GM23338 (cell line): Measurements from ENCODE around the gene SMIM44. TPM values are rescaled to one million over a fixed set of nuclear protein-coding genes. Genes with fewer than 3 reads are reported as not detected.

Experiments
- ATAC-seq: fragments of 200-7000 bp; cut with Tn5 transposase; 3 replicates; pipeline ENCODE4 v1.9.1; 2020
- DNase-seq: peaks from one replicate; pipeline ENCODE4 v3.0.0-alpha.2; 2015; ENCODE audit warnings: low spot score
- H2AFZ ChIP-seq: fragments of 200-600 bp; sonication (generic); 2 replicates; pipeline ENCODE4 v1.8.0; 2016; ENCODE audit warnings: antibody characterized with exemption, mild to moderate bottlenecking, moderate library complexity
- H3F3A ChIP-seq: fragments of 200-600 bp; sonication (generic); replicated peaks from 2 replicates; pipeline ENCODE4 v1.8.0; 2017; ENCODE audit warnings: antibody characterized with exemption, mixed run types, low read depth
- H3K27ac ChIP-seq: fragments of 200-600 bp; sonication (generic); 2 replicates; pipeline ENCODE4 v1.6.1; 2016; ENCODE audit warnings: low read depth
- H3K27me3 ChIP-seq: fragments of 200-600 bp; sonication (generic); 2 replicates; pipeline ENCODE4 v1.8.0; 2016; ENCODE audit warnings: mild to moderate bottlenecking, mixed run types, moderate library complexity; ENCODE audit not compliant: insufficient read depth
- H3K36me3 ChIP-seq: fragments of 200-600 bp; sonication (generic); 2 replicates; pipeline ENCODE4 v1.8.0; 2016; ENCODE audit warnings: mild to moderate bottlenecking; ENCODE audit not compliant: insufficient read depth
- H3K4me1 ChIP-seq: fragments of 200-600 bp; sonication (generic); 2 replicates; pipeline ENCODE4 v1.8.0; 2016; ENCODE audit warnings: mild to moderate bottlenecking, moderate library complexity; ENCODE audit not compliant: insufficient read depth
- H3K4me2 ChIP-seq: fragments of 200-600 bp; sonication (generic); 2 replicates; pipeline ENCODE4 v1.7.1; 2017; ENCODE audit warnings: mixed run types
- H3K4me3 ChIP-seq: fragments of 200-600 bp; sonication (generic); 2 replicates; pipeline ENCODE4 v1.6.1; 2016; ENCODE audit warnings: mixed run types
- H3K79me2 ChIP-seq: fragments of 200-600 bp; sonication (generic); replicated peaks from 2 replicates; pipeline ENCODE4 v1.8.0; 2017; ENCODE audit warnings: mild to moderate bottlenecking; ENCODE audit not compliant: insufficient read depth
- H3K9me2 ChIP-seq: fragments of 200-600 bp; sonication (generic); 2 replicates; pipeline ENCODE4 v1.8.0; 2017; ENCODE audit not compliant: insufficient read depth
- H4K20me1 ChIP-seq: fragments of 200-600 bp; sonication (generic); replicated peaks from 2 replicates; pipeline ENCODE4 v1.8.0; 2017; ENCODE audit warnings: mild to moderate bottlenecking; ENCODE audit not compliant: insufficient read depth
- H3K27ac Mint-ChIP-seq: 2 replicates; pipeline ENCODE4 v1.8.0; 2020; ENCODE audit warnings: inconsistent platforms, mild to moderate bottlenecking, moderate library complexity, mixed read lengths
- H3K27me3 Mint-ChIP-seq: 3 replicates; pipeline ENCODE4 v1.8.0; 2022; ENCODE audit warnings: low read depth, mild to moderate bottlenecking, moderate library complexity, mixed read lengths, inconsistent platforms; ENCODE audit not compliant: insufficient read depth, poor library complexity
- H3K36me3 Mint-ChIP-seq: 3 replicates; pipeline ENCODE4 v1.8.0; 2021; ENCODE audit warnings: low read depth, mild to moderate bottlenecking, inconsistent platforms, moderate library complexity, mixed read lengths
- H3K4me1 Mint-ChIP-seq: 3 replicates; pipeline ENCODE4 v1.8.0; 2020; ENCODE audit warnings: mild to moderate bottlenecking, inconsistent platforms, mixed read lengths
- H3K4me3 Mint-ChIP-seq: 3 replicates; pipeline ENCODE4 v1.8.0; 2021; ENCODE audit warnings: moderate library complexity, mild to moderate bottlenecking, inconsistent platforms, mixed read lengths
- H3K9me3 Mint-ChIP-seq: 3 replicates; pipeline ENCODE4 v1.8.0; 2020; ENCODE audit warnings: moderate library complexity, mild to moderate bottlenecking, inconsistent platforms, mixed read lengths
- EZH2 ChIP-seq: fragments of 200-600 bp; sonication (generic); IDR thresholded peaks from one replicate; pipeline ENCODE4 v1.8.0; 2017; ENCODE audit warnings: antibody characterized with exemption, mild to moderate bottlenecking, low read depth; ENCODE audit not compliant: unreplicated experiment
- EZH2phosphoT487 ChIP-seq: fragments of 200-600 bp; sonication (generic); IDR thresholded peaks from one replicate; pipeline ENCODE4 v1.8.1; 2018; ENCODE audit warnings: antibody characterized with exemption; ENCODE audit not compliant: unreplicated experiment
- JUNB ChIP-seq: IDR thresholded peaks from one replicate; pipeline ENCODE4 v1.6.1; 2016; ENCODE audit warnings: antibody characterized with exemption; ENCODE audit not compliant: unreplicated experiment
- NANOG ChIP-seq: IDR thresholded peaks from 2 replicates; pipeline ENCODE4 v1.6.1; 2016; ENCODE audit warnings: antibody characterized with exemption, borderline replicate concordance
- POLR2AphosphoS5 ChIP-seq: IDR thresholded peaks from 2 replicates; pipeline ENCODE4 v1.6.1; 2016; ENCODE audit warnings: antibody characterized with exemption, low read depth
- STAT1 ChIP-seq: IDR thresholded peaks from one replicate; pipeline ENCODE4 v1.6.1; 2016; ENCODE audit warnings: antibody characterized with exemption; ENCODE audit not compliant: unreplicated experiment
- ZNF114 ChIP-seq: fragments of 250-450 bp; sonication (Bioruptor Pico); IDR thresholded peaks from 2 replicates; pipeline ENCODE4 v1.5.0; 2020; ENCODE audit warnings: mild to moderate bottlenecking, moderate library complexity
- ZNF331 ChIP-seq: fragments of 250-450 bp; sonication (Bioruptor Pico); IDR thresholded peaks from 2 replicates; pipeline ENCODE4 v1.5.0; 2020; ENCODE audit warnings: low read depth, mild to moderate bottlenecking, moderate library complexity
- polyA plus RNA-seq: library from polyadenylated mRNA; unstranded; fragments of >200 nt; fragmentation: Nextera tagmentation; extraction: Ambion mirVana; gene quantifications from 2 replicates; pipeline ENCODE4 v1.2.1, GENCODE V29; 2016
- total RNA-seq: library from RNA; depleted of rRNA; stranded (reverse); fragments of >200 nt; shearing (Covaris generic); gene quantifications from 2 replicates; pipeline ENCODE4 v1.2.3, GENCODE V29; 2014
- TF ChIP-seq, protein P1 (sequence below), 2 experiments: fragments of 200-600 bp in 1 of 2; sonication (generic) in 1 of 2; conservative IDR thresholded peaks; 2 replicates each; pipeline versions ENCODE4 v1.5.1 to v1.6.1; 2016 to 2017; ENCODE audit warnings: antibody characterized with exemption in 2 of 2, low read depth in 2 of 2, mild to moderate bottlenecking in 2 of 2, moderate library complexity in 1 of 2
- TF ChIP-seq, protein P2 (sequence below): IDR thresholded peaks from one replicate; pipeline ENCODE4 v1.6.1; 2018; ENCODE audit warnings: antibody characterized with exemption; ENCODE audit not compliant: unreplicated experiment
- TF ChIP-seq, protein P3 (sequence below): IDR thresholded peaks from 2 replicates; pipeline ENCODE4 v1.6.1; 2016; ENCODE audit warnings: antibody characterized with exemption
- TF ChIP-seq, protein P4 (sequence below): fragments of 250-450 bp; sonication (Bioruptor Pico); IDR thresholded peaks from 2 replicates; pipeline ENCODE4 v1.5.0; 2020; ENCODE audit warnings: mild to moderate bottlenecking, moderate library complexity

The SMIM44 gene
- total and polyA plus RNA-seq, 2 experiments from 2014 or later: not detected

DNA sequence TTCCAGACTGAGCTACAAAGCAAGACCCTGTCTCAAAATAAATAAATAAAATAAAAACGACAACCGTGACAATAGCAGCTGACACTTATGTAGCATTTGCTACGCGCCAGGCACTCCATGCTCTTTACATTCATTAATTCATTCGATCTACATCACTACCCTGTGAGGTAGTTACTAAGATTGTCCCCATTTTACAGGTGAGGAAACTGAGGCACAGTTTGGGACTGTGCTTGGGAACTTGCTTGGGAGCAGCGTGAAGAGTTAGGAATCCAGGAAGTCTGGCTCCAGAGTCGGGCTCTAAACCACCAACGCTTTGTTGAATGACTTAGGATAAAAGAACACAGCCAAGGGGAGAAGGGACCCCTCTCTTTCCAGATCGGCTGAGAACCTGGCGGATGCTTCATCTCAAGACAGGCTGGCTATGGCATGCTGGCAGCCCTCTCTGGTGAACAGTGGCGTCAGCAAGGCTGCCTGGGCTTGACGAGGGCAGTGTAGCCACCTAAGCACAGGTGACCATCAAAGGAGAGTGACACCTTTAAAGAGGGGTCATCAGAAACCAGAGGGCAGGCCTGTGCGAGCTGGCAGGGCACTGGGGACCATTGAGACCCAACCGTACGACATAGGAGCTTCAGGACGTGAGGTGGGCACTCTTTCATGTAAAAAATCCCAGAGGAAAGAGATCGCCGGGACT is 16.6 kb upstream of the SMIM44 start:
- peaks cover 5% of the 10 kb centered on the region; the same call in 1 of the 2 replicates for H4K20me1 ChIP-seq
- H3K79me2 ChIP-seq: peaks cover 27% of the 10 kb centered on the region
- peak overlapping the region; percentile 1; the same call in 1 of the 2 replicates for H2AFZ ChIP-seq
- no peaks in the 10 kb centered on the region for H3K9me2 ChIP-seq
- H3F3A ChIP-seq: 0 out of 2 replicates have a peak, but pooled peaks cover 7% of the 10 kb centered on the region
- H3K4me2 ChIP-seq: peak overlapping the region; percentile 92
- peak overlapping the region; percentile 86 for H3K27ac ChIP-seq
- H3K4me3 ChIP-seq: peak overlapping the region; percentile 99
- Mint-ChIP-seq H3K27me3 (peaks cover 5% of the 10 kb centered on the region), H3K4me3 (peak overlapping the region; percentile 87), H3K4me1 (peaks cover 13% of the 10 kb centered on the region), H3K36me3 (peaks cover 32% of the 10 kb centered on the region), H3K9me3 (peaks cover 4% of the 10 kb centered on the region; the same call in 1 of the 3 replicates), H3K27ac (peak overlapping the region; percentile 100)
- DNase-seq (peak; percentile 42), ATAC-seq (peak; percentile 30)
- no peak for TF ChIP-seq POLR2AphosphoS5
- no peak for TF ChIP-seq NANOG
- no peak for TF ChIP-seq ZNF114 (CRISPR knock-in tag)
- TF ChIP-seq ZNF331 (CRISPR knock-in tag): no peak
- TF ChIP-seq, protein P1, sequence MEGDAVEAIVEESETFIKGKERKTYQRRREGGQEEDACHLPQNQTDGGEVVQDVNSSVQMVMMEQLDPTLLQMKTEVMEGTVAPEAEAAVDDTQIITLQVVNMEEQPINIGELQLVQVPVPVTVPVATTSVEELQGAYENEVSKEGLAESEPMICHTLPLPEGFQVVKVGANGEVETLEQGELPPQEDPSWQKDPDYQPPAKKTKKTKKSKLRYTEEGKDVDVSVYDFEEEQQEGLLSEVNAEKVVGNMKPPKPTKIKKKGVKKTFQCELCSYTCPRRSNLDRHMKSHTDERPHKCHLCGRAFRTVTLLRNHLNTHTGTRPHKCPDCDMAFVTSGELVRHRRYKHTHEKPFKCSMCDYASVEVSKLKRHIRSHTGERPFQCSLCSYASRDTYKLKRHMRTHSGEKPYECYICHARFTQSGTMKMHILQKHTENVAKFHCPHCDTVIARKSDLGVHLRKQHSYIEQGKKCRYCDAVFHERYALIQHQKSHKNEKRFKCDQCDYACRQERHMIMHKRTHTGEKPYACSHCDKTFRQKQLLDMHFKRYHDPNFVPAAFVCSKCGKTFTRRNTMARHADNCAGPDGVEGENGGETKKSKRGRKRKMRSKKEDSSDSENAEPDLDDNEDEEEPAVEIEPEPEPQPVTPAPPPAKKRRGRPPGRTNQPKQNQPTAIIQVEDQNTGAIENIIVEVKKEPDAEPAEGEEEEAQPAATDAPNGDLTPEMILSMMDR (conservative IDR thresholded peaks at IDR 0.05; ENCODE audit: low read depth in 2 of 2): no peak
- TF ChIP-seq EZH2: no peak
- TF ChIP-seq EZH2phosphoT487: no peak
- no peak for TF ChIP-seq JUNB
- no peak for TF ChIP-seq STAT1
- TF ChIP-seq, protein P2, sequence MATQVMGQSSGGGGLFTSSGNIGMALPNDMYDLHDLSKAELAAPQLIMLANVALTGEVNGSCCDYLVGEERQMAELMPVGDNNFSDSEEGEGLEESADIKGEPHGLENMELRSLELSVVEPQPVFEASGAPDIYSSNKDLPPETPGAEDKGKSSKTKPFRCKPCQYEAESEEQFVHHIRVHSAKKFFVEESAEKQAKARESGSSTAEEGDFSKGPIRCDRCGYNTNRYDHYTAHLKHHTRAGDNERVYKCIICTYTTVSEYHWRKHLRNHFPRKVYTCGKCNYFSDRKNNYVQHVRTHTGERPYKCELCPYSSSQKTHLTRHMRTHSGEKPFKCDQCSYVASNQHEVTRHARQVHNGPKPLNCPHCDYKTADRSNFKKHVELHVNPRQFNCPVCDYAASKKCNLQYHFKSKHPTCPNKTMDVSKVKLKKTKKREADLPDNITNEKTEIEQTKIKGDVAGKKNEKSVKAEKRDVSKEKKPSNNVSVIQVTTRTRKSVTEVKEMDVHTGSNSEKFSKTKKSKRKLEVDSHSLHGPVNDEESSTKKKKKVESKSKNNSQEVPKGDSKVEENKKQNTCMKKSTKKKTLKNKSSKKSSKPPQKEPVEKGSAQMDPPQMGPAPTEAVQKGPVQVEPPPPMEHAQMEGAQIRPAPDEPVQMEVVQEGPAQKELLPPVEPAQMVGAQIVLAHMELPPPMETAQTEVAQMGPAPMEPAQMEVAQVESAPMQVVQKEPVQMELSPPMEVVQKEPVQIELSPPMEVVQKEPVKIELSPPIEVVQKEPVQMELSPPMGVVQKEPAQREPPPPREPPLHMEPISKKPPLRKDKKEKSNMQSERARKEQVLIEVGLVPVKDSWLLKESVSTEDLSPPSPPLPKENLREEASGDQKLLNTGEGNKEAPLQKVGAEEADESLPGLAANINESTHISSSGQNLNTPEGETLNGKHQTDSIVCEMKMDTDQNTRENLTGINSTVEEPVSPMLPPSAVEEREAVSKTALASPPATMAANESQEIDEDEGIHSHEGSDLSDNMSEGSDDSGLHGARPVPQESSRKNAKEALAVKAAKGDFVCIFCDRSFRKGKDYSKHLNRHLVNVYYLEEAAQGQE: no peak
- TF ChIP-seq, protein P3, sequence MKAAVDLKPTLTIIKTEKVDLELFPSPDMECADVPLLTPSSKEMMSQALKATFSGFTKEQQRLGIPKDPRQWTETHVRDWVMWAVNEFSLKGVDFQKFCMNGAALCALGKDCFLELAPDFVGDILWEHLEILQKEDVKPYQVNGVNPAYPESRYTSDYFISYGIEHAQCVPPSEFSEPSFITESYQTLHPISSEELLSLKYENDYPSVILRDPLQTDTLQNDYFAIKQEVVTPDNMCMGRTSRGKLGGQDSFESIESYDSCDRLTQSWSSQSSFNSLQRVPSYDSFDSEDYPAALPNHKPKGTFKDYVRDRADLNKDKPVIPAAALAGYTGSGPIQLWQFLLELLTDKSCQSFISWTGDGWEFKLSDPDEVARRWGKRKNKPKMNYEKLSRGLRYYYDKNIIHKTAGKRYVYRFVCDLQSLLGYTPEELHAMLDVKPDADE: no peak
- TF ChIP-seq, protein P4, sequence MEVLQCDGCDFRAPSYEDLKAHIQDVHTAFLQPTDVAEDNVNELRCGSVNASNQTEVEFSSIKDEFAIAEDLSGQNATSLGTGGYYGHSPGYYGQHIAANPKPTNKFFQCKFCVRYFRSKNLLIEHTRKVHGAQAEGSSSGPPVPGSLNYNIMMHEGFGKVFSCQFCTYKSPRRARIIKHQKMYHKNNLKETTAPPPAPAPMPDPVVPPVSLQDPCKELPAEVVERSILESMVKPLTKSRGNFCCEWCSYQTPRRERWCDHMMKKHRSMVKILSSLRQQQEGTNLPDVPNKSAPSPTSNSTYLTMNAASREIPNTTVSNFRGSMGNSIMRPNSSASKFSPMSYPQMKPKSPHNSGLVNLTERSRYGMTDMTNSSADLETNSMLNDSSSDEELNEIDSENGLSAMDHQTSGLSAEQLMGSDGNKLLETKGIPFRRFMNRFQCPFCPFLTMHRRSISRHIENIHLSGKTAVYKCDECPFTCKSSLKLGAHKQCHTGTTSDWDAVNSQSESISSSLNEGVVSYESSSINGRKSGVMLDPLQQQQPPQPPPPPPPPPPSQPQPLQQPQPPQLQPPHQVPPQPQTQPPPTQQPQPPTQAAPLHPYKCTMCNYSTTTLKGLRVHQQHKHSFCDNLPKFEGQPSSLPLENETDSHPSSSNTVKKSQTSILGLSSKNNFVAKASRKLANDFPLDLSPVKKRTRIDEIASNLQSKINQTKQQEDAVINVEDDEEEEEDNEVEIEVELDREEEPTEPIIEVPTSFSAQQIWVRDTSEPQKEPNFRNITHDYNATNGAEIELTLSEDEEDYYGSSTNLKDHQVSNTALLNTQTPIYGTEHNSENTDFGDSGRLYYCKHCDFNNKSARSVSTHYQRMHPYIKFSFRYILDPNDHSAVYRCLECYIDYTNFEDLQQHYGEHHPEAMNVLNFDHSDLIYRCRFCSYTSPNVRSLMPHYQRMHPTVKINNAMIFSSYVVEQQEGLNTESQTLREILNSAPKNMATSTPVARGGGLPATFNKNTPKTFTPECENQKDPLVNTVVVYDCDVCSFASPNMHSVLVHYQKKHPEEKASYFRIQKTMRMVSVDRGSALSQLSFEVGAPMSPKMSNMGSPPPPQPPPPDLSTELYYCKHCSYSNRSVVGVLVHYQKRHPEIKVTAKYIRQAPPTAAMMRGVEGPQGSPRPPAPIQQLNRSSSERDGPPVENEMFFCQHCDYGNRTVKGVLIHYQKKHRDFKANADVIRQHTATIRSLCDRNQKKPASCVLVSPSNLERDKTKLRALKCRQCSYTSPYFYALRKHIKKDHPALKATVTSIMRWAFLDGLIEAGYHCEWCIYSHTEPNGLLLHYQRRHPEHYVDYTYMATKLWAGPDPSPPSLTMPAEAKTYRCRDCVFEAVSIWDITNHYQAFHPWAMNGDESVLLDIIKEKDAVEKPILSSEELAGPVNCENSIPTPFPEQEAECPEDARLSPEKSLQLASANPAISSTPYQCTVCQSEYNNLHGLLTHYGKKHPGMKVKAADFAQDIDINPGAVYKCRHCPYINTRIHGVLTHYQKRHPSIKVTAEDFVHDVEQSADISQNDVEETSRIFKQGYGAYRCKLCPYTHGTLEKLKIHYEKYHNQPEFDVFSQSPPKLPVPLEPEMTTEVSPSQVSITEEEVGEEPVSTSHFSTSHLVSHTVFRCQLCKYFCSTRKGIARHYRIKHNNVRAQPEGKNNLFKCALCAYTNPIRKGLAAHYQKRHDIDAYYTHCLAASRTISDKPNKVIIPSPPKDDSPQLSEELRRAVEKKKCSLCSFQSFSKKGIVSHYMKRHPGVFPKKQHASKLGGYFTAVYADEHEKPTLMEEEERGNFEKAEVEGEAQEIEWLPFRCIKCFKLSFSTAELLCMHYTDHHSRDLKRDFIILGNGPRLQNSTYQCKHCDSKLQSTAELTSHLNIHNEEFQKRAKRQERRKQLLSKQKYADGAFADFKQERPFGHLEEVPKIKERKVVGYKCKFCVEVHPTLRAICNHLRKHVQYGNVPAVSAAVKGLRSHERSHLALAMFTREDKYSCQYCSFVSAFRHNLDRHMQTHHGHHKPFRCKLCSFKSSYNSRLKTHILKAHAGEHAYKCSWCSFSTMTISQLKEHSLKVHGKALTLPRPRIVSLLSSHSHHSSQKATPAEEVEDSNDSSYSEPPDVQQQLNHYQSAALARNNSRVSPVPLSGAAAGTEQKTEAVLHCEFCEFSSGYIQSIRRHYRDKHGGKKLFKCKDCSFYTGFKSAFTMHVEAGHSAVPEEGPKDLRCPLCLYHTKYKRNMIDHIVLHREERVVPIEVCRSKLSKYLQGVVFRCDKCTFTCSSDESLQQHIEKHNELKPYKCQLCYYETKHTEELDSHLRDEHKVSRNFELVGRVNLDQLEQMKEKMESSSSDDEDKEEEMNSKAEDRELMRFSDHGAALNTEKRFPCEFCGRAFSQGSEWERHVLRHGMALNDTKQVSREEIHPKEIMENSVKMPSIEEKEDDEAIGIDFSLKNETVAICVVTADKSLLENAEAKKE (CRISPR knock-in tag): no peak
- peaks cover 12% of the 10 kb centered on the region for H3K4me1 ChIP-seq
- no peaks in the 10 kb centered on the region for H3K27me3 ChIP-seq
- H3K36me3 ChIP-seq: peaks cover 5% of the 10 kb centered on the region; the same call in 1 of the 2 replicates
